HG03469 (cell line): ENCODE results near the gene CA5A.
"Not testable (repeated sequence)": the region's sequence is repeated elsewhere in the genome, so short reads cannot be mapped to it uniquely, and the experiment has no call there.

ENCODE experiments used
- ATAC-seq: cut with Tn5 transposase; IDR thresholded peaks from one replicate; pipeline ENCODE4 v1.9.1; 2021; ENCODE audit warnings: mild to moderate bottlenecking, moderate library complexity, moderate number of reproducible peaks; ENCODE audit not compliant: unreplicated experiment

CA5A gene

DNA sequence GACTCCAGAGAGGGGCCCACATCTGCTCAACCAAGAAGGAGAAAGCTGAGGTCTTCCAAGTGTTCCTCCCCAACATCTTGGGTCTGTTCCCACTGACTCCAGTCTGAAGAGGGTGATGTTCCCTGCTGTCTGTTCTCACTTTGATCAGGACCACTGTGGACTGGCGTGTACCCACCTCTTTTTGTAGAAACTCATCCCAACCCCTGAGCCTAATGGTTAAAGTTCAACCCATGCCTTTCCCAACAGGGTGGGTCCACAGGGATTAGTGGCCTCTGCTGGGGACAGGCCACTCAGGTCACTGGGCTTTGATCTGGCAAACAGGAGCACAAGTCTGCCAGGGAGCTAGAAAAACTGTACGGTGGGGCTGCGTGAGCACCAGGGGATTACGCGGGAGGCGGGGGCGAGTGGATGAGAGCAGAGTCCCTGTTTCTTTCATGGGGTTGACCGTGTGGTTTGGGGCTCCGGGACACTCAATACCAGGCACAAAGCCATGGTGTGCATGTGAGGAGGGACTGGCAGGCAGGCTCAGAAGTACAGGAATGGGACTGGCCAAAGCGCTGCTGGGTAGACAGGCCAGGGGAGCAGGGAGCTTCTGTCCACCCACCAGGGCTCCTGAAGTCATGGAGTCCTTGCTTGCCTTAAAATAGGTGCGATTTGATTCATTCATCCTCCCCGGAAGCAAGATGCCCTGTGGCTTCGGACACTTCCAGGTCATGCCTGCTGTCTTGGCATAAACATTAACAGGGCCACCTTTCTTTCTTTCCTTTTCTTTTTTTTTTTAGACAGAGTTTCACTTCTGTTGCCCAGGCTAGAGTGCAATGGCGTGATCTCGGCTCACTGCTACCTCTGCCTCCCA, at the start of gene CA5A:
Gene CA5A, minus strand, starts transcription at position 155 of the 856 bp plus-strand sequence. Its CDS starts 79 bp downstream, at position 76.
- ATAC-seq: no peak

DNA sequence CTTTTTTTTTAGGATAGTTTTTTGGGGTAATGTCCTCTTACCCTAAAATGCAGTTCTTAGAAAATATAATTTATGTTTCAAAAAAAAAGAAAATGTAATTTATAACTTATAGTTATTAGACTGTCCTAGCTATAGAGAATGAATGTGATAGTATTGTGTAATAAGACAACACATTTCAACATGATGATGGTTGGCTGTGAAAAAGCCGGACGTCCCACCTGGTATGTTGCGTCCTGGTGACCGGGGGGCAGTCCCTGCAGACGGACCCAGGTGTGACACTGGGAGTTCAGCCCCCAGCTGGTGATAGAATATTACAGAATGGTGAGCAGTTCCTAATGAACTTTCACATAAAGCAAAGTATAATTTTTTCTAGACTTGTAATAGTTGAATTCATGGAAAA, 49.2 kb upstream of the CA5A start:
- not testable (repeated sequence) for ATAC-seq

DNA sequence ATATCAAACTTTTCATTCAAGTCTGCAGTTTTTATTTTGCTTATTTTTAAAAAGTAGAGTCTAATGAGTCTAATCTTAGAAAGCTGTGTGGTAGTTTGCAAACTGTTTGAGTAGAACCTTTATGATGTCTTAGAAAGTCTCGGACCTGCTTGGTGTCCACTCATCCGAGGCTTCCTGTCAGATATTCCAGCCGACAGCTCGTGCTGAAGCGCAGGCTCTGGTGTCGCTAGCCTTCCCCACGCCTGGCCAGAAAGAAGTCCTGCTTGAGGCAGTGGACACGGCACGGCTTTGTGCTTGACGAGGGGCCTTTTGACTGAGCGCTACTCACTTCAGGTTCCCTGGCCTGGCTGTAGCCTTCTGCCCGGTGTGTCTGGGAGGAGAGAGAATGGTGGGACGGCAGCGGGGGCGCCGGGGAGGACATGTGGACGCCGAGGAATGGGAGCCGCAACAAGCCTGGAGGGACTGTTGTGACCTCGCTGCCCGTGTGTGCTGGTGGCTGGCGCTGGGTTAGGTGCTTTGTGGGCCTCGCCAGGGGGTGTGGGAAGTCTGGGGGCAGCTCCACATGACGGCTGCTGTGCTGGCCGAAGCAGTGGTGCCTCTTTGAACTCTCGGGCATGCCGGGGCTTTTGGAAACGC, 48.4 kb upstream of the CA5A start:
- no peak for ATAC-seq

DNA sequence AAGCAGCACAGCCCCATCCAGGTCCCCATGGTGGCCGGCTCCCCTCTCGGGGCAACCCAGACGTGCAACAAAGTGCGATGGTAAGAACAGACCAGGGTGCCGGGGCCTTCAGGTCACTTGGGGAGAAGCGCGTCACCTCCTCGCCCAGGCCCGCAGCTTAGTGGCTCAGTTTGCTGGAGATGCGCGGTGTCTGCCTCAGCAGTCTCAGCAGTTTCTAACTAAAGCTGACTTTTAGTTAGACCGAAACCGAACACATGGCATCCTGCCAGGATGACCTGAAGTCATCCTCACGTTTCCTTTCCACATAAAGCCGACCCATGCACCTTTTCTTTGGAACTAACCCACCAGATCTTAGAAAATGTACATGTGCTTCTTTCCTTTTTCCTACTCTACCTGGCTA, 47.9 kb upstream of the CA5A start:
- ATAC-seq: not testable (repeated sequence)

DNA sequence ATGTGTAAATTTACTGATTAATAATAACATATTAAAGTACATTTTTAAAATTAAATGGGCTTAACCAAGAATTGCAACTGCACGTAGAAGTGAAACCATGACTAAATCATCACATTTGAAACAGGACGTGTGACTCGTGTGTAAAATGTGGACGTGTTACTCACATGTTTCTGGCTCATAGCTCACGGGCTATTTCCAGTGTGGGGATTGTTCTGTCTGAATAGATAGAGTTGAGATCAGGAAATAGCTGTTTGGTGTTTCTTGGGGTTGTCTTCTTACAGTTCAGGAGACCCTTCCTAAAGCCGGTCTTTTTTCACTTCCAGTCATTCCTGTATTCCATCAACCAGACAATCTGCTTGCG, 47.4 kb upstream of the CA5A start:
- not testable (repeated sequence) for ATAC-seq

DNA sequence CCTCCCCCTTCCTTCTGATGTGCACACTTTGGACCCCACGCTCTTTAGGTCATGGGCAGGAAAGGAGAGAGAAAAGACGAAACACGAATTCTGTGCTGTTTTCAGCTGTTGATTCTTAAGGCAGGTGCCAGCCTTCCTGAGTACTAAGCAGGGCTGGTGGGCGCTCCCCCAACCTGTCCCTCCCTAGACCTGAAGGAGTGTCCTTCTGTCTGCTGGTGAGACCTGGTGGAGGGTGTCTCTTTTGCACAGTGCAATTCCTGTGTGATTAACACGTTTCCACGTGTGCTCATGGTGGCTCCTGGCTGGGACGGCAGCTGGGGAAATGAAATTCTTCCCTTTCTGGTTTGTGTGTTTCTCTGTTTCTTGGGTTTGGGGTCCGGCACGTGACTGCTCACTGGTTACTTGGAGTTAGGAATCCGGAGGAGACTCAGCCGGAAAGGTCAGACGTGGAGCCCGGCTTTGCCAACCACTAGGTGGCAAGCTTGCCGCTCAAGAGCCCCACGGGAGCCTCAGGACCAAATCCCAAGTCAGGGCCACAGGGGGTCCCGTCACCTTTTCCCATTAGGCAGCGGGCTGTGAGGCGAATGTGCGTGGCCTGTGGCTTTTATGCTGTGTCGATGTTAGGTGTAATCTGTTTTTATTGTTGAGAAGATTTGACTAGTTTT, 46.9 kb upstream of the CA5A start:
- not testable (repeated sequence) for ATAC-seq

DNA sequence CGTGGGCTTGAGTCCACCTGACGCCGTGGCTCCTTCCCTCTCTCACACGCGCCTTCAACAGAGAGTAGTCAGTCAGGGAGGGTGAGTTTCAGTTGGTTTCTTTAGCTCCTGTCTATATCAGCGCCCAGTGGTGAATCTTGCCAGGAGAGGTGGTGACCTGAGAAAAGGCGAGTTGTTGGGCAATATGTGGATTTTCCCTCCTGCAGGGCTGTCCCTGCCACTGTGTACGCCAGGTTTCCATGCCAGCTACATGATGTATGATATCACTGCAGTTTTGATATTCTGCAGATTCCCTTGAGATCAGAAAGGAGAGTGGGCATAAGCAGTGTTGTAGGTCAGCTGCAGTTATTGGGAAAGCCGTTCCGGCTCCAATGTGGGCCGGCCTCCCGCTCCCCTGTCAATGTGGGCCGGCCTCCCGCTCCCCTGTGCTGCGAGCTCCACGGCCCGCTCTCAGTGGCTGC, 46.3 kb upstream of the CA5A start:
- ATAC-seq: no peak

DNA sequence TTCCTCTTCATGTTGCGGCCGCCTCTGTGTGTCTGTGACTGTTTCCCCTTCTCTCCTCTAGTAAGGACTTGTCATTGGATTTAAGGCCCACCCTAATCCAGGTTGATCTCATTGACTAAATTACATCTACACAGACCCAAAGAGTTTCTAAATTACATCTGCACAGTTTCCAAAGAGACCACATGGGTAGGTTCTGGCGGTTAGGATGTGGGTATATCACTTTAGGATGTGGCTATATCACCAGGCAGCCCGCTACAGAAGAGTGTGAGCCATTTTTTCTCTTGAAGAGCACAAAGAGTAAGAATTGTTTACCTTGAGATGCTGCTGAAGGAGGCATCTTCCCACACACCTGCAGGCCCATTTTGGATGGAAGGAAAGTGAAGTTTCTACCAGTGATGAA, 45.0 kb upstream of the CA5A start:
- ATAC-seq: not testable (repeated sequence)

DNA sequence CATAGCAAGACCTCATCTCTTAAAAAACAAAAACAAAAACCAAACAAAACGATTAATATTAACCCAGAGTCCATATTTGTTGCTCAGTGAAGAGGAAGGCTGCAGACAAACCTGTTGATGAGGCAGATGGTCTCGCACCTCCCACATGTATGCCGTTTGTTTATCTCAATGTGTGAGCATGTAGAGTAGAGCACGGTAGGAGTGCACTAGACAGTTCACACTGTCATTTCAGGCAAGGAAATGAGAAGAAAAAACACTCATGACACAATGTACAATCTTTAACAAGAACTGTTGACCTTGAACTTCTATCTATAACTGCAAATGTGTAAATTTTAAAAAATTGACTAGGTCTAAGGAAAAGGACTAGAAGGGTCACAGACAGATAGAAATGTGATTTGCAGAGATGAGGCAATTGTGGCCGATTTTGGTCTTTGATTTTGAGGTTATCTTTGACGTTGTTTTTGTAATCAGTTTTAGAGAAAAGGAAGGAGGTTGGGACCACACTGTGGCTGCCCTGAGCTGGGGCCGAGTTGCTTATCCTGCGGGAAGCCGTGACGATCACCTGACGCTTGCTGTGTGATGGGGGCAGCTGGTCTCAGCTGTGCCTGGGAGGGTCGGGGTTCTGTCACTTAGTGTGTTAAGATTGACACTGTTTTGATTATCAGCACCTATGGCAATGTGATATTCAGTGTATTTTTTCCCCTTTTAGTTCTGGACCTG, 43.7 kb upstream of the CA5A start:
- not testable (repeated sequence) for ATAC-seq

DNA sequence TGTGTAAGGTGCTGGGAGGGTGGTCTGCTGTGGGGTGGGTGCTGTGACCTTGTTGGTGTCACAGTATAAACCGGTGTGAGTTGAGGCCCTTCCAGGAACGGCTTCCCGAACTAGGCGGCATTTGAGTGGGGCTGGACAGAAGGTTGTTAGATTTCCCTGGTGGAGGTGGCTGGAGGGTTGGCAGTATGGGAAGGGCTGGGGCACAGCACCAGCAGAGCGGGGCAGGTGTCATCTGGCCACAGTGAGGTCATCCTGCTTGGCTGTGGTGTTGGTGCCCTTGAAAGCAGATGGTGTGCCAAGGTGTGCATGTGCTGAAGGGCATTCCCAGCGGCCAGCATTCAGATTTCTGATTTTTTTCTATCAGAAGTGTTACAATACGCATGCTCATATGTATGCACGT, 43.0 kb upstream of the CA5A start:
- no peak for ATAC-seq

DNA sequence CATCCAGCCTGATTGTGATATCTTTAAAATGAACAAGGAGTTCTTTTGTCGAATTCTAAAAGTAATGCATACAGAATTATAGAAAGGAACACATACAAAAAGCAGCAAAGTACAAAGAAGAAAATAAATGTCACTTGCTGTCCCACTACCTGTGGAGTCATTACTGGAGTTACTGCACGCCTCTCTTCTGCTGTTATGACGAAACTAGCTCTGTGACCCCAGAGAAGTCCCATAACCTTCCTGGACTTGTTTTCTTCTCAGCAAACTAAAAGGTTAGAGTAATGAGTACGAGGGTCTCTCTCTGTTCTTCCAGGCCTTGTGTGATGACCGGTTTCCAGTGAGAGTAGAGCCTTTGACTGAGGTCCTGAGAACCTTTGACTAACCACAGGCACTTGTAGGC, 41.8 kb upstream of the CA5A start:
- ATAC-seq: no peak

DNA sequence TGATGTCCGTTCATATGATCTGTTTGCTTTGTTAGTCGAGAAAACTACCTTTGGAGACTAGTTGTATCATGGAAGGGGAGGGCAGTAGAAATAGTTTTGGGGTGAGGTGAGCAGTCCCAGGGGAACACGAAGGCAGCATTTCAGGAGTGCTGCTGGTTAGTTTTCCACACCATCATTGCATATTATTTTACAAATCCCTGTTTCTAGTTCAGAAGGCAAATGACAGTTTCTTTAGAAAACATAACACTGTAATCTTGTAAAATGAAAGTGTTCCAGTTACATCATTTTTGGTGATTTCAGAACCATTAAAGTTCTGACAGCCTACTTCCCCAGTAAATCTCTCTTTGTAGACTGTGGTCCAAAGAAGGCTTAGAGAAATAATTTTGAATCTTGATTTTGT, 40.3 kb upstream of the CA5A start:
- no peak for ATAC-seq

DNA sequence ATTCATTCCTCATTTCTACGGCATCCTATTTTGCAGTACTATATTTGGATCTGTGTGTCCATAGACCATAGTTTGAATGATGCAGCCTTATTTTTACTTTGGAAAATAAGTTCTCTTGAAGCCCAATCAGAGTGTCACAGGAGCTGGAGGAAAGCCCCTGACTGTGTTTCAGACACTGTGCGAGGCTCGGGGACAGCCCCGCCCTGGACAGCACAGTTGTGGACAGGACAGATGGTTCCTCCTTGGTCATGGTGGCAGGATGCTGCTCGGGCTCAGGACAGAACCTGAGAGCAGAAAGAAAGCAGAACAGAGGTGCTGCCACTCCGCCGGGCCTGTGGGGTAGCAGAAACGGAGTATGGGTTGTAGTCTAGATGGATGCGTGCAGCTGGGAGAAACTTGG, 37.8 kb upstream of the CA5A start:
- ATAC-seq: no peak

DNA sequence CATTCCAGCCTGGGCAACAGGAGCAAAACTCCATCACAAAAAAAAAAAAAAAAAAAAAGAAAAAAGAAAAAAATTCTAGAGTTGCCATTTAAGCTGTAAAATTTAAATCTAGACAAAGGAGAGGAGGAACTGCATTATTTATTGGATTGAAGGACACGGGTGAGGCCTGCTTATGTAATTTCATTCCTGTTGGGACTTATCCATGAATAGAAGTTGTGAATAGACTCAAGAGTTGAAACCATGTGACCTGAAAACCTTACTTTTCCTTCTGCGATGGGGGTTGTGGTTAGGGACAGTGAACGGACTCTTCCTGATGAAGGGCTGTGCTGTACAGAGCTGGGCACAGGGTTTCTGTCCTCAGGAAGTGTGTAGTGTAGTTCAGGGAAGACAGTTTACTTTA, 37.4 kb upstream of the CA5A start:
- no peak for ATAC-seq

DNA sequence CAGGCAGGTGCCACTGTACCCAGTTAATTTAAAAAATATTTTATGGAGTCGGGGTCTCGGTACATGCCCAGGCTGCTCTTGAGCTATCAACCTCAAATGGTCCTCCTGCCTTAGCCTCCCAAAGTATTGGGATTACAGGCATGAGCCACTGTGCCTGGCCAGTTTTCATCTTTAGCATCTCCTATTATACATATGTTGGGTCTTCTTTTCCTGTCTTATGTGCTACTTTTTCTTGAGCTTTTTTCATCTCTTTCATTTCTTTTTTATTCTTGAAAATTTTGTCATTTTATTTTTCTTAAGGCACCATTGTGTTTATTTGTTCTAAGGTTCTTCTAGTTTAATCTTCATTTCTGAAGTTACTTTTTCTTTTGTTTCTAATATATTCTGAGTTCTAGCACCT, 35.6 kb upstream of the CA5A start:
- no peak for ATAC-seq

DNA sequence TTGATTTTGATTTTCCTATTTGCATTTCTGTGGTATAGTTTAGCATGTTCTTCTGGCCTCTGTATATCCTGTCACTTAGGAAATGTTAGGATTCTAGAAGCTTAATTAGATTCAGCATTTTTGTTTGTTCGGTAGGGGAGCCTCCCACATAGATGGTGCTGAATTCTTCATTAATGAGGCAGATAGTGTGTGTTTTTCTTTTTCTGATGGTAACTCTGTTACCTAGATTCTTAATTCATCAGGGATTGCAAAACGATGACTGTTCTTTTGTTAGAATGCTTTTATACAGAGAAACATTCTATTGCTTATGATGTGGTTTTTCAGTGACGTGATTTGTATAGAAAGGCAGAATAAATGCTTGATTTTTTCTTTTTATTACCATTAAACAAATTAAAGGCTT, 33.9 kb upstream of the CA5A start:
- no peak for ATAC-seq

DNA sequence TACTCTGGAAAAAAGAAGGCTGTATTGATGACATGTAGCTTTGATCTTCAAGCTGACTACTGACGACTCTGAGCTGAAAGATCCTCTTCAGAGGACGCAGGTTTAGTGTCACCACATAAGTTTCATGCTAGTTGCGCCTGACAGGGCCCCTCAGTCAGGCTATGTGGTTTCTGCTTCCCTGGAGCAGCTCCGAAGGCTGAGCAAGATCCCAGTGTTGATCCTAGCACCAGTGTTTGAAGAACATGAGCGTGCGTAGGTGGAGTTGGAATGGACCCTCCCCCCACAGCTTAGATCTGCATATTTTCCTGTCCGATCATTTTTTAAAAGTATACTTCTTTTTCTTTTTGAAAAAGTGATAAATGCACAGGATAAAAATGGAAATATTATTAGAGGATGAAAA, 32.2 kb upstream of the CA5A start:
- no peak for ATAC-seq

DNA sequence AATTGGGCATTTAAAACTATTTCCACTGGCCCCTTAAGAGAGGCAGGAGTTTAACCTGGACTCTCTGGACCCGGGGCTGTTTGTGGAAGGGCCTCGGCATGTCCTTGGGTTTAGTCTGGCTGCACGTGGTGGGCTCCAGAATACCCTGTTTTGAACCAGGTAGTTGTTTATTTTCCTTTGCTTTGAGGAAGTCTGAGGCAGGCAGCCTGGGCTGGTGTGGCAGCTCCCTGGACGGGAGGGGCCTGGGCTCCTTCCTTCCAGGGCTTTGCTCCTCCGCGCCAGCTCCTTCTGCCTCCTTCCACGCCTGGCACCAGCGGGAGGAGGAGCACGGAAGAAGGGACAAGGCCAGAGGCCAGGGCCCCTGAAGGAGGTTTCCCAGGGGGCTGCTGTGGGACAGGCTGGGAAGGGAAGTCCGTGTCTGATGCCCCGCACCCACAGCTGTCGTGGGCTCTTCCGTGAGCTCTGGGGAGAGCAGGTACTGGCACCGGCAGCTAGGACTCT, 30.4 kb upstream of the CA5A start:
- ATAC-seq: no peak

DNA sequence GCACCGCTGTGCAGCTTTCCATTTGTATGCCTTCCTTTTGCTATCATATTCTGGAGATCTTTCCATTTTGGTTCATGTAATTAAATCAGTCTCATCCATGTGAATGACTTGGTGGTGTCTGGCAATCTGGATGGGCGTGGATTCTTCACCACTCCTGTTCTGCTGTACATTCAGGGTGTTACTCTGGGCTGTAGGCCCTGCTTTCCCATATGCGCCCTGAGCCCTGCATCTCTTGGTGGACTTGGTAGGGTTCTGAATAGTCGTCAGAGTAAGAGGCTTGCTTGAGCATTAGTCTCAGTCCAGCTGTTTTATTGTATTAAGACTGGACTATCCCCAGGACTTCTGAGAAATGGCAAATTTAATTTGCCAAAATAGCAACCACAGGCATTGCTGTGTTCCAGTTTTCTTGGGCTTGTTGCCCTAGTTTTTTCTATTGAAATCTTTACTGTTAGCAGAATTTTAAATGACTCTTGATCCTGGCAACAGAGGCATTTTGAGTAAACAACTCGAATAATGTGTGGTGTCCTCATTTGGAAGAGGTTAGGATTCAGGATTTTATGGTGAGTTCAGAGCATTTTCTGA, 29.8 kb upstream of the CA5A start:
- ATAC-seq: no peak

DNA sequence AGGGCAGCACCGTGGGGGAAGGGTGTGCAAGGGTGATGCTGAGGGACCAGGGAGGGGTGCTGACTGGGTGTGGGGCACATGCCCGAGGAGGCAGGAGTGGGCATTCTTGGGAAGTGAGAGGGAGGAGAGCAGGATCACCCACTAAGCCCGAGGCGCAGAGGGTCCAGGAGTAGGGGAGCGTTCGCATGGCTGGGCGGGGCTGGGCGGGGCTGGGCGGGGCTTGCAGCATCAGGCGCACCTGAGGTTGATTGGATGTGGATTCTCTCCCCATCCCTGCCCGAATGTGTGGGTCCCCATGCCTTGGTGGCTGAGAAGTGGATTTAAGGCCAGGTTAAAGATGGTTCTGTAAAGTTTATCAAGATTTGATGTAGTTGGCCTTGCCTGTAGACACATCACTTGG, 29.1 kb upstream of the CA5A start:
- no peak for ATAC-seq
